ENCODE results near the gene SULF2.

The SULF2 gene

DNA sequence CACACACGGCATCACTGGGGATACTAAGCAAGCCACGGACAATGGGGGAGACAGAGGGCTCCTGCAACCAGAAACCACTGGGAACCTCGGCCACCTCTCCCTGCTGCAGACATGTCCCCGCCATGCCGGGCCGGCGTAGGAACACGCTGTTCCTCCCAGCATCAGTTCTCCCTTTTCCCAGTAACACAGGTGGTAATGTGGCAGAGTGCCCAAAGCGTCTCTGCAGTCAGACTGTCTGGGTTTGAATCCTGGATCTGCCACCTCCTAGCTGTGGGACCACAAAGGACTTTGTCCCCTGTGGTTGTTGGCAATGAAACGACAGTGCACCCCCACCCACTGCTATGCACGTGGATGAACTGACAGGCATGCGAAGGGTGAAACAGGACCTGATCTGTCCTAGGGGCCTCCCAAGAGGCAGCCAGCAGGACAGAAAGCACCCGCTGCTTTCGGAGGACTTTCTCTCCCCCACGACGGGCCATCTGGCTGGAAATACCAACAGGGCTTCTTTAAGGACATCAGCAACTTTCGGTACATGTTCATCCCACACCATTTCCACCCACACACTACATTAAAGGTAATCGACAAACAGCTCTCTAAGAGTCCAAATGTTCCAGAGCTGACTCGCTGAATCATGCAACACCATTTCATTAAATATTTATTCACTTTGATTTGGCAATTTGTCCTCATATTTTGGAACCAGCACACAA lies 74.1 kb downstream of the SULF2 start:
- no peak for DNase-seq (ENCODE audit: low read depth)

GRCh38 chr20:47710665-47711045 lies 74.6 kb downstream of the SULF2 start:
- DNase-seq (ENCODE audit: low read depth) = no peak

GRCh38 chr20:47708953-47709833 lies 76.1 kb downstream of the SULF2 start:
- DNase-seq (ENCODE audit: low read depth) = no peak

DNA sequence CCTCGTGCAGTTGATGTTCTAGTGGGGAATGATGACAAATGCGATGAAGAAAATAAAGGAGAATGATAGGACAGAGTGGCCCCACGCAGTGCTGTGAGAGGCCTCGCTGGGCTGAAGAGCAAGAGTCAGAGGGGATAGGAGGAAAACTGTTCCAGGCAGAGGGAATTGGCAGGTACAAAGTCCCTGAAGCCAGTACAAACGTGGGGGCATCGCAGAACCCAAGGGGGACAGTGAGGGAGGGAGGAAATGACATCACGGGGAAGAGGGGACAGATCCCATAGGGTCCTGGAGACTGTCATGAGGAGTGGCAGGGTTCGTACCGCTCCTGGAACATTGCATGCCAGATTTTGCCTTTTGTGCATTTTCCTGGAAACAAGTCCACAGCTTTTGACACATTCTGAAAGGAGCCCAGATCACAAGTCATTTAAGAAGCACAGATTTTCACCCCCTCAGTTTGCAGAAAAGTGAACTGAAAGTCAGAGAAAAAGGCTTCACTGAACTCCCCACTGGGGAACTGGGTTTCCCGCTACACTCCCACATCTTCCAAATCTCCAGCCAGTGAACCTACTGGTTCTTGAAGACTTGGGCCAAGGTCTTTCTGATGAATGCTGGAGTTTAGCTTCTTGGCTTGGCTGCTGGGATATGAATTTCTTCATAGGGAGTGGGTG lies 77.0 kb downstream of the SULF2 start:
- DNase-seq (ENCODE audit: low read depth) = no peak

- DNase-seq (ENCODE audit: low read depth) = no peak
These were observed 78.9 kb downstream of the SULF2 start for GRCh38 chr20:47706345-47706744.

DNA sequence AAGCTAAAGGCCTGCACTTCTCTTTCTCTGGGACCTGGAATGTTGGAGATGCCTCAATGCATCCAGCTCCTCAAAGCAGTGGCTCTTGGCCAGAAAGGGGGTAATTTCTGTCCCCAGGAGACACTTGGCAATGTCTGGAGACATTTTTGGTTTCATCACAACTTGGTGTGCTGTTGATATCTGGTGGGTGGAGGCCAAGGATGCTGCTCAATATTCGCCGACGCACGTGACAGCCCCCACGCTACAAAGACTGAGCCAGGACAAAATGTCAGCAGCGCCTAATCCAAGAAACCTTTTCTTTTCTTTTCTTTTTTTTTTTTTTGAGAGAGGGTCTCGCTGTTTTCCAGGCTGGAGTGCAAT lies 79.8 kb downstream of the SULF2 start:
- no peak for DNase-seq (ENCODE audit: low read depth)

GRCh38 chr20:47704746-47705496 lies 80.4 kb downstream of the SULF2 start:
- no peak for DNase-seq (ENCODE audit: low read depth)

DNA sequence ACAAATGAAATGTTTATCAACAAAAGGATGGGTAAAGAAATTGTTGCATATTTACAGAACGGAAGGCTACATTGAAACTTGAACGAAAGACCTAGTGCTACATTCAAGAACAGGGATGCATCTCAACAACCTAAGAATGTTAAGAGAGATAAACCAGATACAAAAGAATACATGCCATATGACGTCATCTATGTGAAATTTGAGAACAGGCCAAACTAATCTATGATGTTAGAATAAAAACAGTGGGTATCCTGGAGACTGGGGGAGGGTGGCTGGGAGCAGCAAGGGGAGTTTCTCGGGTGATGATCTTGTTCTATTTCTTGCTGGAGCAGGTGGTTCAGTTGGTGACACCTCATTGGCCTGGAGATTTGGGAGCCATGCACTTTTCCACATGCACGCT lies 81.5 kb downstream of the SULF2 start:
- no peak for DNase-seq (ENCODE audit: low read depth)

GRCh38 chr20:47701612-47702011 lies 83.7 kb downstream of the SULF2 start:
- no peak for DNase-seq (ENCODE audit: low read depth)

DNA sequence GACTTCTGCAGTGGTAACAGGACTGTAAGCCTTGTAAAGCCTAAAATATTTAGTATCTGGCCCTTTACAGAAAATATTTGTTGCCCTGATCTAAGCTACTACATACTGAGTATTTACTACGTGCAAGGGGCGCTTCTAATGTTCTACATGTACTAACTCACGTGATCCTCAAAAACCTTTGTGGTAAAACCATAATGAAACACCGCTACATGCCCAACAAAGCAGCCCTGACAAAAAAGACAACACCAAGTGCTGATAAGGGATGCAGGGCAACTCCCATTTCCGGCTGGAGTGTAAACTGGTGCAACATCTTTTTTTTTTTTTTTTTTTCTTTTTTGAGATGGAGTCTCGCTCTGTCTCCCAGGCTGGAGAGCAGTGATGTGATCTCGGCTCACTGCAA lies 85.0 kb downstream of the SULF2 start:
- no peak for DNase-seq (ENCODE audit: low read depth)

DNA sequence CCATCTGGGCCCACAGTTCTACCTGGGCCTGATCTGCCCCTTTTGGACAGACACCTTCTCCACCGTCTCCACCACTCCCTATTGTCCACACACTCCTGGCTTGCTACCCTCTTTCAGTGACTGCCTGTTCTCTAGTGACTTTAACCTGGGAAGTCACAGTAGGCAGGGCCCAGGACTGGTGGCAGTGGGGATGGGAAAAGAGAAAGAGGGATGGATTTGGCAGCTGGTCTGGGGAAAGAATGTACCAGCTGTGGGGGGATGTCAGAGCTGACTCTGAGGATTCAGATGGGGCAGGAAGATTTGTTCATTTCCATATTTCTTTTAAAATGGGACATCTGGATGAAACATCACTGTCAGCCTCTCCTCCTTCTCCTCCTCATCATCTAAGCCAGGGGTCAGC lies 85.5 kb downstream of the SULF2 start:
- DNase-seq (ENCODE audit: low read depth) = no peak

GRCh38 chr20:47698142-47698541 lies 87.1 kb downstream of the SULF2 start:
- DNase-seq (ENCODE audit: low read depth) = no peak

GRCh38 chr20:47696856-47697255 lies 88.4 kb downstream of the SULF2 start:
- DNase-seq (ENCODE audit: low read depth) = no peak

GRCh38 chr20:47694021-47694818 lies 91.1 kb downstream of the SULF2 start:
- DNase-seq (ENCODE audit: low read depth) = no peak

GRCh38 chr20:47691625-47692024 lies 93.7 kb downstream of the SULF2 start:
- DNase-seq (ENCODE audit: low read depth) = no peak

GRCh38 chr20:47689731-47690130 lies 95.5 kb downstream of the SULF2 start:
- no peak for DNase-seq (ENCODE audit: low read depth)

DNA sequence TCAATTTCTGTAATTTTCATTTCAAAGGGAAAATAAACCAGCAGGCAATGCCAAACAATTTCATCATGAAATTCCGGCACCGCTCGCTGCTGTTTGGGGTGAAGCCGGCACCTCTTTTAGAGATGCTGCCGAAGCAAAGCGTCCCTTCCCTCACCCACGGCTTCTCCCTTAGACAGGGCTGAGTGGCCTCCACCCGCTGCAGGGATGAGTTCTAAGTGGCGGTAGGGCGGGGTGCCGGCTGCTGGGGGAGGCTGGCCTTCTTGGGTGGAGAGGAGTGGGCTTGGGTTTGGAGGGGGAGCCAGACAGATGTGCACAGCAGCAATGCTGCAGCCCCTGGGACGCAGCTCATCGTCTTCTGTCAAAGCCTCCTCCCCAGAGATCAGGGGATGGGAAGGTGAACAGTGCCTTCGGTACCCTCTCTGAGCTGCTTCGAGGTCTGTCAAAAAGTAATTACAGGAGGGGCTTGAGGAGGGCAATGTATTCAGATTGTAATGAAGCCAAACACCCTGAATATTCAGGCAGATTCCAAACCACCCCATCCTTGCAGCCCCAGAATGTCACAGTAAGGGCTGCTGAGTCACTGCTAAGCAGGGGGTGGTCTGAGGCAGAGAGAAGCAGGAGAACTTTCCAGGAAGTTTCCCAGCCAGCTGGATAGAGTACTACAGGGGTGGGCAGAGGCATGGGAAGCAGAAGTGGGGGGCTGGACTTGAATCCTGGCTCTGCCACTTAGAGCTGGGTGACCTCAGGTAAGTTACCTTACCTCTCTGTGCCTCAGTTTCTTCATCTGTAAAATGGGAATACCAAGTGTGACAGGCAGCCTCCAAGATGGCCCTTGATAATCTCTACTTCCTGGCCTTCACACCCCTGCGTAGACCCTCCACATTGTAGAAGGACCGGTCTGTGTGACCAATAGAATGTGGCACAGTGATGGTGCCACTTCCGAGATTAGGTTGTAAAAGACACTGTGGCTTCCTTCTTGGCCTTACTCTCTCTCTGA lies 96.6 kb downstream of the SULF2 start:
- no peak for DNase-seq (ENCODE audit: low read depth)

GRCh38 chr20:47687095-47687987 lies 97.9 kb downstream of the SULF2 start:
- no peak for DNase-seq (ENCODE audit: low read depth)

GRCh38 chr20:47686545-47686944 lies 98.7 kb downstream of the SULF2 start:
- no peak for DNase-seq (ENCODE audit: low read depth)
